Neural crest cell (in vitro differentiated cells): ENCODE measurements around the gene FSTL4. TPM values are rescaled to one million over a fixed set of nuclear protein-coding genes. Genes with fewer than 3 reads are reported as not detected.

Experiments
- DNase-seq: peaks from one replicate; pipeline ENCODE4 v3.0.0; 2021; ENCODE audit warnings: low read depth, mixed read lengths, low spot score
- H3K27ac Mint-ChIP-seq: one replicate; pipeline ENCODE4 v1.8.0; 2021; ENCODE audit warnings: mild to moderate bottlenecking, mixed read lengths; ENCODE audit not compliant: unreplicated experiment
- H3K27me3 Mint-ChIP-seq: 2 replicates; pipeline ENCODE4 v1.8.0; 2021; ENCODE audit warnings: low read depth, mild to moderate bottlenecking, mixed read lengths
- H3K36me3 Mint-ChIP-seq: 2 replicates; pipeline ENCODE4 v1.8.0; 2021; ENCODE audit warnings: low read depth, mild to moderate bottlenecking, mixed read lengths
- H3K4me1 Mint-ChIP-seq: 2 replicates; pipeline ENCODE4 v1.8.0; 2021; ENCODE audit warnings: mixed read lengths
- H3K4me3 Mint-ChIP-seq: one replicate; pipeline ENCODE4 v1.8.0; 2021; ENCODE audit warnings: mild to moderate bottlenecking, mixed read lengths
- H3K9me3 Mint-ChIP-seq: 2 replicates; pipeline ENCODE4 v1.8.0; 2021; ENCODE audit warnings: mixed read lengths
- total RNA-seq: library from RNA; stranded (reverse); gene quantifications from 2 replicates; pipeline ENCODE4 v1.2.1, GENCODE V29; 2021
- TF ChIP-seq, protein P1 (sequence below): fragments of 200-600 bp; sonication (generic); conservative IDR thresholded peaks from 2 replicates; pipeline ENCODE4 v1.5.0; 2021; ENCODE audit warnings: antibody characterized with exemption, mild to moderate bottlenecking

Gene FSTL4
- total RNA-seq, 1 donor from 2014 or later, result 2.0 TPM

- Mint-ChIP-seq H3K27me3 (no peaks in the 10 kb centered on the region), H3K36me3 (no peaks in the 10 kb centered on the region), H3K4me1 (no peaks in the 10 kb centered on the region), H3K27ac (no peak overlapping the region), H3K9me3 (peaks cover 6% of the 10 kb centered on the region), H3K4me3 (no peak overlapping the region)
- no peak for DNase-seq
- TF ChIP-seq, protein P1, sequence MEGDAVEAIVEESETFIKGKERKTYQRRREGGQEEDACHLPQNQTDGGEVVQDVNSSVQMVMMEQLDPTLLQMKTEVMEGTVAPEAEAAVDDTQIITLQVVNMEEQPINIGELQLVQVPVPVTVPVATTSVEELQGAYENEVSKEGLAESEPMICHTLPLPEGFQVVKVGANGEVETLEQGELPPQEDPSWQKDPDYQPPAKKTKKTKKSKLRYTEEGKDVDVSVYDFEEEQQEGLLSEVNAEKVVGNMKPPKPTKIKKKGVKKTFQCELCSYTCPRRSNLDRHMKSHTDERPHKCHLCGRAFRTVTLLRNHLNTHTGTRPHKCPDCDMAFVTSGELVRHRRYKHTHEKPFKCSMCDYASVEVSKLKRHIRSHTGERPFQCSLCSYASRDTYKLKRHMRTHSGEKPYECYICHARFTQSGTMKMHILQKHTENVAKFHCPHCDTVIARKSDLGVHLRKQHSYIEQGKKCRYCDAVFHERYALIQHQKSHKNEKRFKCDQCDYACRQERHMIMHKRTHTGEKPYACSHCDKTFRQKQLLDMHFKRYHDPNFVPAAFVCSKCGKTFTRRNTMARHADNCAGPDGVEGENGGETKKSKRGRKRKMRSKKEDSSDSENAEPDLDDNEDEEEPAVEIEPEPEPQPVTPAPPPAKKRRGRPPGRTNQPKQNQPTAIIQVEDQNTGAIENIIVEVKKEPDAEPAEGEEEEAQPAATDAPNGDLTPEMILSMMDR, result no peak
Observed at GRCh38 chr5:133235696-133236426, 376.5 kb downstream of the FSTL4 start.

GRCh38 chr5:133234911-133235310 lies 377.4 kb downstream of the FSTL4 start:
- no peak for DNase-seq
- TF ChIP-seq, protein P1, result no peak
- peaks cover 4% of the 10 kb centered on the region for H3K9me3 Mint-ChIP-seq
- no peaks in the 10 kb centered on the region for H3K27me3 Mint-ChIP-seq
- H3K36me3 Mint-ChIP-seq, result no peaks in the 10 kb centered on the region
- no peak overlapping the region for H3K27ac Mint-ChIP-seq
- H3K4me1 Mint-ChIP-seq, result no peaks in the 10 kb centered on the region
- H3K4me3 Mint-ChIP-seq, result no peak overlapping the region

DNA sequence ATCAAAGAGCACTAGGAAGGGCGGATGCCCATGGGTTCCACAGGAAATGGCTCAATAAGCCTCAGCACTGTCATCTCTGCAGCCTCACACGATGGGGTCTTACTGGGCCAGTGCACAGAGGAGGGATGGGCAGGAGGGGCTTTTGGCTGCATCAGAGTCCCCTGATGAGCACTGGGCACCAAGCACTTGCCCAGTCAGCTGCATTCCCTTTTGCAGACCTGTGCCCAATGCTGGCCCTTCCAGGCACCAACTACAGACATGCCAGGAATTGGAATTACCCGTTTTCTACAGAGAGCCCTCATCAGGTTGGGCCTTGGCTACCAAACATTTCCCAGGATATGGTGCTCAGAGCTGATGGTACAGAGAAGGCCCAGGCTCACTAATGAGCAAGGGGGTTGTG lies 378.1 kb downstream of the FSTL4 start:
- peak overlapping the region; percentile 86 for H3K27ac Mint-ChIP-seq
- H3K36me3 Mint-ChIP-seq, result no peaks in the 10 kb centered on the region
- H3K27me3 Mint-ChIP-seq, result no peaks in the 10 kb centered on the region
- TF ChIP-seq, protein P1, result no peak
- no peak overlapping the region for H3K4me3 Mint-ChIP-seq
- no peaks in the 10 kb centered on the region for H3K4me1 Mint-ChIP-seq
- no peaks in the 10 kb centered on the region for H3K9me3 Mint-ChIP-seq
- no peak for DNase-seq

- H3K4me1 Mint-ChIP-seq, result no peaks in the 10 kb centered on the region
- no peak for DNase-seq
- no peaks in the 10 kb centered on the region for H3K36me3 Mint-ChIP-seq
- no peaks in the 10 kb centered on the region for H3K9me3 Mint-ChIP-seq
- H3K4me3 Mint-ChIP-seq, result no peak overlapping the region
- TF ChIP-seq, protein P1, result no peak
- H3K27me3 Mint-ChIP-seq, result no peaks in the 10 kb centered on the region
- H3K27ac Mint-ChIP-seq, result no peak overlapping the region
Observed at GRCh38 chr5:133233616-133234015, 378.7 kb downstream of the FSTL4 start.

GRCh38 chr5:133232911-133233310 lies 379.4 kb downstream of the FSTL4 start:
- TF ChIP-seq, protein P1, result no peak
- H3K4me3 Mint-ChIP-seq, result no peak overlapping the region
- H3K27ac Mint-ChIP-seq, result no peak overlapping the region
- no peak for DNase-seq
- no peaks in the 10 kb centered on the region for H3K27me3 Mint-ChIP-seq
- H3K36me3 Mint-ChIP-seq, result no peaks in the 10 kb centered on the region
- H3K9me3 Mint-ChIP-seq, result no peaks in the 10 kb centered on the region
- no peaks in the 10 kb centered on the region for H3K4me1 Mint-ChIP-seq
